Esophagus muscularis mucosa (tissue), 4 donors: ENCODE results near the gene TRIM2. TPM values are rescaled to one million over a fixed set of nuclear protein-coding genes. Genes with fewer than 3 reads are reported as not detected.

Experiments used
- DNase-seq: peaks from one replicate; pipeline ENCODE4 v3.0.0-alpha.2; 2017; ENCODE audit errors: extremely low spot score
- H3K27ac ChIP-seq, 4 donors: fragments of 200-600 bp; sonication (generic); replicated peaks in 1 of 4; 1 replicate in 3 of 4; 2 replicates in 1 of 4; pipeline ENCODE4 v1.5.1; 2016 to 2019; ENCODE audit warnings: mild to moderate bottlenecking in 1 of 4
- H3K27me3 ChIP-seq, 4 donors: fragments of 200-600 bp; sonication (generic); one replicate each; pipeline versions ENCODE4 v1.5.1 to v1.6.0; 2016 to 2019
- H3K36me3 ChIP-seq, 4 donors: fragments of 200-600 bp; sonication (generic); one replicate each; pipeline ENCODE4 v1.5.1; 2016 to 2019
- H3K4me1 ChIP-seq, 4 donors: fragments of 200-600 bp; sonication (generic); one replicate each; pipeline ENCODE4 v1.5.1; 2016 to 2019
- H3K4me3 ChIP-seq, 4 donors: fragments of 200-600 bp; sonication (generic); 1 replicate in 2 of 4; 2 replicates in 2 of 4; pipeline ENCODE4 v1.5.1; 2016 to 2019; ENCODE audit warnings: mild to moderate bottlenecking in 4 of 4, moderate library complexity in 1 of 4
- H3K9me3 ChIP-seq, 4 donors: fragments of 200-600 bp; sonication (generic); 1 replicate in 3 of 4; 2 replicates in 1 of 4; pipeline ENCODE4 v1.5.1; 2016 to 2019
- EP300 ChIP-seq: sonication (generic); formaldehyde crosslinking; IDR thresholded peaks from one replicate; pipeline ENCODE4 v1.6.1; 2017; ENCODE audit warnings: antibody characterized with exemption
- POLR2A ChIP-seq: fragments of 450-650 bp; IDR thresholded peaks from one replicate; pipeline ENCODE4 v1.6.1; 2017; ENCODE audit warnings: antibody characterized with exemption, moderate library complexity, mild to moderate bottlenecking, low read depth
- POLR2AphosphoS5 ChIP-seq, 2 donors: sonication (generic); formaldehyde crosslinking; IDR thresholded peaks; one replicate each; pipeline ENCODE4 v1.6.1; 2017; ENCODE audit warnings: antibody characterized with exemption in 2 of 2
- WGBS: methylation state at CpG from one replicate; pipeline ENCODE4 v1.1.5; 2018; 5-methylcytosine and 5-hydroxymethylcytosine counted together
- intact Hi-C: fragments of 100-400 bp; cut with DNase I; formaldehyde crosslinking; loops from one replicate; pipeline ENCODE4 v1.15.1; 2023
- total RNA-seq, 4 donors: library from RNA; depleted of rRNA; stranded (reverse); fragments of >200 nt; gene quantifications; one replicate each; pipeline versions ENCODE4 v1.1.0 to v1.2.1, GENCODE V29; 2016
- TF ChIP-seq, protein P1 (sequence below), 3 experiments: fragments of 200-600 bp in 2 of 3; fragments of 450-650 bp in 1 of 3; sonication (generic) in 2 of 3; IDR thresholded peaks; one replicate each; pipeline ENCODE4 v1.5.1; 2017 to 2019; ENCODE audit warnings: antibody characterized with exemption in 3 of 3, mild to moderate bottlenecking in 2 of 3, moderate library complexity in 1 of 3

Gene TRIM2
- total RNA-seq, 4 donors from 2014 or later, result 28.3 to 36.9 (median 30.4) TPM

DNA sequence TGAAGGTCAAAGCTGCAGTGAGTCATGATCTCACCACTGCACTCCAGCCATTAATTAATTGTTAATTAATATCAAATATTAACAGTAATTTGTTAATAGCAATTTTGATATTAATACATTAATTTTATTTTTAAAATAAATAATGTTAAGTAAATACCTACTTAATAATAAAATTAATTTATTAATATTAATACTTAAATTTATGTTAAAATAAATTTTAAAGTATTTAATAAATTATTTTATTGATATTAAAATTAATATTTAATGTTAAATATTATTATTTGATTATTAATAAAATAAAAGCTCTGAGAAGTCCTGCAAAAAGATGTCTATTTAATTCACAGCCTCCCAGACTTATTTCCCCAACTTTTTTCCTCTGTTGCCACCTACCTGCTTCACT is 25.1 kb upstream of the TRIM2 start:
- Histone ChIP-seq H3K27me3 (no peaks in the 10 kb centered on the region), H3K4me1 (no peaks in the 10 kb centered on the region), H3K27ac (no peak overlapping the region), H3K4me3 (no peak overlapping the region), H3K36me3 (no peaks in the 10 kb centered on the region), H3K9me3 (no peaks in the 10 kb centered on the region)
- no peak for TF ChIP-seq POLR2A
- TF ChIP-seq POLR2AphosphoS5 (IDR thresholded peaks at IDR 0.05), result no peak
- DNase-seq, result no peak
- intact Hi-C loops, result no loop called here

GRCh38 chr4:153181293-153181692 is 22.9 kb upstream of the TRIM2 start:
- Histone ChIP-seq H3K9me3 (no peaks in the 10 kb centered on the region), H3K27ac (no peak overlapping the region), H3K4me3 (no peak overlapping the region), H3K4me1 (no peaks in the 10 kb centered on the region), H3K27me3 (no peaks in the 10 kb centered on the region), H3K36me3 (no peaks in the 10 kb centered on the region)
- intact Hi-C loops, result no loop called here
- TF ChIP-seq EP300 (no peak), POLR2AphosphoS5 (IDR thresholded peaks at IDR 0.05) (no peak), POLR2A (no peak)
- TF ChIP-seq, protein P1, sequence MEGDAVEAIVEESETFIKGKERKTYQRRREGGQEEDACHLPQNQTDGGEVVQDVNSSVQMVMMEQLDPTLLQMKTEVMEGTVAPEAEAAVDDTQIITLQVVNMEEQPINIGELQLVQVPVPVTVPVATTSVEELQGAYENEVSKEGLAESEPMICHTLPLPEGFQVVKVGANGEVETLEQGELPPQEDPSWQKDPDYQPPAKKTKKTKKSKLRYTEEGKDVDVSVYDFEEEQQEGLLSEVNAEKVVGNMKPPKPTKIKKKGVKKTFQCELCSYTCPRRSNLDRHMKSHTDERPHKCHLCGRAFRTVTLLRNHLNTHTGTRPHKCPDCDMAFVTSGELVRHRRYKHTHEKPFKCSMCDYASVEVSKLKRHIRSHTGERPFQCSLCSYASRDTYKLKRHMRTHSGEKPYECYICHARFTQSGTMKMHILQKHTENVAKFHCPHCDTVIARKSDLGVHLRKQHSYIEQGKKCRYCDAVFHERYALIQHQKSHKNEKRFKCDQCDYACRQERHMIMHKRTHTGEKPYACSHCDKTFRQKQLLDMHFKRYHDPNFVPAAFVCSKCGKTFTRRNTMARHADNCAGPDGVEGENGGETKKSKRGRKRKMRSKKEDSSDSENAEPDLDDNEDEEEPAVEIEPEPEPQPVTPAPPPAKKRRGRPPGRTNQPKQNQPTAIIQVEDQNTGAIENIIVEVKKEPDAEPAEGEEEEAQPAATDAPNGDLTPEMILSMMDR (IDR thresholded peaks at IDR 0.05), result no peak
- 86% methylated on average over 3 of the region's 6 CpGs for WGBS
- DNase-seq, result no peak

- Histone ChIP-seq H3K9me3 (no peaks in the 10 kb centered on the region), H3K27ac (no peak overlapping the region), H3K27me3 (no peaks in the 10 kb centered on the region), H3K36me3 (no peaks in the 10 kb centered on the region), H3K4me3 (no peak overlapping the region), H3K4me1 (no peaks in the 10 kb centered on the region)
- intact Hi-C loops, result no loop called here
- DNase-seq, result no peak
- TF ChIP-seq POLR2A (no peak), EP300 (no peak)
- WGBS, result 93% methylated on average over 3 of the region's 6 CpGs
Measured at GRCh38 chr4:153181700-153182099, 22.5 kb upstream of the TRIM2 start.

GRCh38 chr4:153183146-153183545 is 21.1 kb upstream of the TRIM2 start:
- Histone ChIP-seq H3K4me1 (no peaks in the 10 kb centered on the region), H3K27me3 (no peaks in the 10 kb centered on the region), H3K9me3 (no peaks in the 10 kb centered on the region), H3K36me3 (no peaks in the 10 kb centered on the region), H3K4me3 (no peak overlapping the region), H3K27ac (no peak overlapping the region)
- no peak for DNase-seq
- WGBS, result 89% methylated on average over 4 of the region's 4 CpGs
- TF ChIP-seq POLR2AphosphoS5 (IDR thresholded peaks at IDR 0.05) (no peak), EP300 (no peak), POLR2A (no peak)
- TF ChIP-seq, protein P1 (IDR thresholded peaks at IDR 0.05), result no peak
- intact Hi-C loops, result no loop called here

DNA sequence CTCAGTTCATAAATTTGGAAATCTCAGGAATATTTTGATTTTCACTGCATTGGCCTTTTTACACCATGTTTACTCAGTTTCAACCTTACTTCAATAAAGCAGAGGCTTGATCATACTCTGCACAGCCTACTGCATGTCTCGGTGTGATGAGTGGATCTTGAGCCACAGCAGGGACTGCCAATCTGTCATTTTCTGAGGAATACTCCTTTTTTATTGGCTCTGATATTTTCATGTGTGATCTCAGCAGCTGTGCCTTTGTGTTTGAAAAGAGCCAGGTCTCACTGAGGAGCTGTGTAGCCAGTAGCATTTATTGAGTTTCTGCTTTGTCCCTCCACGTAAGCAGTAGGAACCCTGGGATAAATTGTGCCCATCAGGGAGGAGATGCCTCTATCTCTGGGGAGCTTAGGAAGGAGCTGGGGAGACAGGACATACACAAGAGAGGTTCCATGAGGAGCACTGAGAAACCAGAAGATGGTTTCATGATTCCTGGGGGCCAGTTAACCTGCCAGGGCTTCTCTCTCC is 18.9 kb upstream of the TRIM2 start:
- Histone ChIP-seq H3K27ac (no peak overlapping the region), H3K27me3 (no peaks in the 10 kb centered on the region), H3K4me1 (no peaks in the 10 kb centered on the region), H3K4me3 (no peak overlapping the region), H3K36me3 (no peaks in the 10 kb centered on the region), H3K9me3 (no peaks in the 10 kb centered on the region)
- DNase-seq, result no peak
- TF ChIP-seq POLR2A (no peak), EP300 (no peak), POLR2AphosphoS5 (IDR thresholded peaks at IDR 0.05) (no peak)
- TF ChIP-seq, protein P1 (IDR thresholded peaks at IDR 0.05), result no peak
- intact Hi-C loops, result no loop called here
- WGBS, result 91% methylated on average over 2 of the region's 2 CpGs
